ENCODE measurements around the gene SUPT20HL2.

Gene SUPT20HL2

GRCh38 chrX:24292353-24292752 is 21.5 kb downstream of the SUPT20HL2 start:
- TF ChIP-seq CTCF (IDR thresholded peaks at IDR 0.05; ENCODE audit: insufficient read depth, low read depth, low read length, missing control alignments), result no peak
- no peak for DNase-seq (ENCODE audit: low read depth)
- H3K4me3 ChIP-seq (ENCODE audit: low read depth, low read length), result no peak overlapping the region

GRCh38 chrX:24285082-24285481 is 28.8 kb downstream of the SUPT20HL2 start:
- TF ChIP-seq CTCF (IDR thresholded peaks at IDR 0.05; ENCODE audit: insufficient read depth, low read depth, low read length, missing control alignments), result peak; percentile 18
- no peak overlapping the region for H3K4me3 ChIP-seq (ENCODE audit: low read depth, low read length)
- DNase-seq (ENCODE audit: low read depth), result peak; percentile 29

- H3K4me3 ChIP-seq (ENCODE audit: low read depth, low read length), result no peak overlapping the region
- TF ChIP-seq CTCF (IDR thresholded peaks at IDR 0.05; ENCODE audit: insufficient read depth, low read depth, low read length, missing control alignments), result no peak
- no peak for DNase-seq (ENCODE audit: low read depth)
Observed at GRCh38 chrX:24283127-24283794, 30.6 kb downstream of the SUPT20HL2 start.

- no peak for TF ChIP-seq CTCF (IDR thresholded peaks at IDR 0.05; ENCODE audit: insufficient read depth, low read depth, low read length, missing control alignments)
- DNase-seq (ENCODE audit: low read depth), result peak; percentile 24
- H3K4me3 ChIP-seq (ENCODE audit: low read depth, low read length), result no peak overlapping the region
Observed at GRCh38 chrX:24282381-24283126, 31.3 kb downstream of the SUPT20HL2 start.

GRCh38 chrX:24277405-24277804 is 36.5 kb downstream of the SUPT20HL2 start:
- no peak overlapping the region for H3K4me3 ChIP-seq (ENCODE audit: low read depth, low read length)
- DNase-seq (ENCODE audit: low read depth), result no peak
- no peak for TF ChIP-seq CTCF (IDR thresholded peaks at IDR 0.05; ENCODE audit: insufficient read depth, low read depth, low read length, missing control alignments)

GRCh38 chrX:24276015-24276414 is 37.9 kb downstream of the SUPT20HL2 start:
- no peak for DNase-seq (ENCODE audit: low read depth)
- H3K4me3 ChIP-seq (ENCODE audit: low read depth, low read length), result no peak overlapping the region
- no peak for TF ChIP-seq CTCF (IDR thresholded peaks at IDR 0.05; ENCODE audit: insufficient read depth, low read depth, low read length, missing control alignments)

All from GM12865 (cell line).